HG03571 (cell line): ENCODE results near the gene GFRA1.

ENCODE experiments used
- ATAC-seq: cut with Tn5 transposase; IDR thresholded peaks from one replicate; pipeline ENCODE4 v1.9.1; 2021; ENCODE audit not compliant: unreplicated experiment

GFRA1 gene

GRCh38 chr10:116164291-116164690, 108.7 kb downstream of the GFRA1 start:
- no peak for ATAC-seq

GRCh38 chr10:116163333-116164131, 109.5 kb downstream of the GFRA1 start:
- no peak for ATAC-seq

GRCh38 chr10:116162851-116163250, 110.2 kb downstream of the GFRA1 start:
- no peak for ATAC-seq

- ATAC-seq = no peak
Measured at GRCh38 chr10:116160271-116160670, 112.7 kb downstream of the GFRA1 start.

GRCh38 chr10:116159197-116159596, 113.8 kb downstream of the GFRA1 start:
- ATAC-seq = no peak

GRCh38 chr10:116158036-116158435, 115.0 kb downstream of the GFRA1 start:
- no peak for ATAC-seq

- no peak for ATAC-seq
Measured at GRCh38 chr10:116157485-116157884, 115.5 kb downstream of the GFRA1 start.

- ATAC-seq = no peak
Measured at GRCh38 chr10:116156819-116157218, 116.2 kb downstream of the GFRA1 start.

- no peak for ATAC-seq
Measured at GRCh38 chr10:116155191-116155590, 117.8 kb downstream of the GFRA1 start.

GRCh38 chr10:116154651-116155050, 118.4 kb downstream of the GFRA1 start:
- ATAC-seq = no peak

- no peak for ATAC-seq
Measured at GRCh38 chr10:116151076-116151475, 121.9 kb downstream of the GFRA1 start.

- ATAC-seq = no peak
Measured at GRCh38 chr10:116150606-116151005, 122.4 kb downstream of the GFRA1 start.

GRCh38 chr10:116147147-116147905, 125.7 kb downstream of the GFRA1 start:
- ATAC-seq = no peak

- no peak for ATAC-seq
Measured at GRCh38 chr10:116146372-116147140, 126.5 kb downstream of the GFRA1 start.

GRCh38 chr10:116143673-116144222, 129.3 kb downstream of the GFRA1 start:
- ATAC-seq = no peak

- no peak for ATAC-seq
Measured at GRCh38 chr10:116141855-116142254, 131.2 kb downstream of the GFRA1 start.

GRCh38 chr10:116141246-116141645, 131.8 kb downstream of the GFRA1 start:
- no peak for ATAC-seq

GRCh38 chr10:116139886-116140285, 133.1 kb downstream of the GFRA1 start:
- no peak for ATAC-seq

- ATAC-seq = no peak
Measured at GRCh38 chr10:116138897-116139296, 134.1 kb downstream of the GFRA1 start.

- no peak for ATAC-seq
Measured at GRCh38 chr10:116136261-116136660, 136.7 kb downstream of the GFRA1 start.

- ATAC-seq = no peak
Measured at GRCh38 chr10:116134322-116134721, 138.7 kb downstream of the GFRA1 start.
